SJCRH30 (cell line): Measurements from ENCODE around the gene CSF1R. TPM values are rescaled to one million over a fixed set of nuclear protein-coding genes. Genes with fewer than 3 reads are reported as not detected.

Source experiments
- DNase-seq, 2 experiments: peaks; one replicate each; pipeline ENCODE4 v3.0.0-alpha.2; 2015 to 2020
- H3K27ac ChIP-seq: fragments of 250-450 bp; sonication (Bioruptor Pico); 2 replicates; pipeline ENCODE4 v1.5.1; 2020; ENCODE audit warnings: mild to moderate bottlenecking, moderate library complexity
- H3K27me3 ChIP-seq: fragments of 250-450 bp; sonication (Bioruptor Pico); 2 replicates; pipeline ENCODE4 v1.5.1; 2020; ENCODE audit warnings: mild to moderate bottlenecking, moderate library complexity
- H3K36me3 ChIP-seq: fragments of 250-450 bp; sonication (Bioruptor Pico); 2 replicates; pipeline ENCODE4 v1.5.1; 2020; ENCODE audit warnings: mild to moderate bottlenecking, moderate library complexity
- H3K4me1 ChIP-seq: fragments of 250-450 bp; sonication (Bioruptor Pico); 2 replicates; pipeline ENCODE4 v1.5.1; 2020; ENCODE audit warnings: mild to moderate bottlenecking, moderate library complexity
- H3K4me3 ChIP-seq: fragments of 250-450 bp; sonication (Bioruptor Pico); 2 replicates; pipeline ENCODE4 v1.5.1; 2020; ENCODE audit warnings: mild to moderate bottlenecking, moderate library complexity
- H3K9me3 ChIP-seq: fragments of 250-450 bp; sonication (Bioruptor Pico); replicated peaks from 2 replicates; pipeline ENCODE4 v1.5.1; 2020; ENCODE audit warnings: mild to moderate bottlenecking, moderate library complexity
- total RNA-seq: library from RNA; depleted of rRNA; stranded (reverse); fragments of >200 nt; shearing (Covaris generic); gene quantifications from 2 replicates; pipeline ENCODE4 v1.2.3, GENCODE V29; 2014; rRNA removed

The CSF1R gene
- total RNA-seq, 1 experiment from 2014 or later: 0.06 TPM

DNA sequence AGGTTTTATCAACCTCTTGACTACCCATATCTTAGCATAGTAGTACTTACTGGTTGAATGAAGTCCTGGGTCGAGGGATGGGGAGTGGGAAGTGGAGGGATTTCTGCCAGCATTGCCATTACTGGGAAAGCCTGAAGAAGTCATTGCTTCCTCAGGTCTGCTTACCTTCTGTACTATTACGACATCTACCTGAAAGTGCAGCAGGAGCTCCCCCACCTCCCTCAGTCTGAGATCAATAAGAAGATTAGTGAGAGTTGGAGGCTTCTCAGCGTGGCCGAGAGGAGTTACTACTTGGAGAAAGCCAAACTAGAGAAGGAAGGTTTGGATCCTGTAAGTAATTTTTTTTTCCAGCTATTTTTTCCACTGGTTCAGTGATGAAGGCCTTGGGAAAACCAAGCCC is 80.0 kb downstream of the CSF1R start:
- Histone ChIP-seq H3K27ac (no peak overlapping the region), H3K36me3 (peaks cover 58% of the 10 kb centered on the region), H3K27me3 (no peaks in the 10 kb centered on the region), H3K9me3 (no peaks in the 10 kb centered on the region), H3K4me3 (no peak overlapping the region), H3K4me1 (no peaks in the 10 kb centered on the region)
- no peak for DNase-seq

Other genes starting within 250 kb of the CSF1R start
- 0.28 and 0.47 TPM in 2 replicates for gene PDE6A, start 141.8 kb downstream of the CSF1R start, total RNA-seq
- 51.5 and 52.4 TPM in 2 replicates for gene SLC26A2, start 125.8 kb downstream of the CSF1R start, total RNA-seq
- 3.7 and 3.8 TPM in 2 replicates for gene TIGD6, start 85.9 kb downstream of the CSF1R start, total RNA-seq
- gene HMGXB3, start 85.8 kb downstream of the CSF1R start, total RNA-seq: 26.0 and 28.0 TPM in 2 replicates
- gene PDGFRB, start 69.3 kb upstream of the CSF1R start, total RNA-seq: 4.7 and 7.2 TPM in 2 replicates
- not detected in 2 replicates for gene CDX1, start 80.2 kb upstream of the CSF1R start, total RNA-seq
- not detected in 2 replicates for gene SLC6A7, start 103.5 kb upstream of the CSF1R start, total RNA-seq
- gene CAMK2A, start 203.2 kb upstream of the CSF1R start, total RNA-seq: 0.41 and 0.42 TPM in 2 replicates
- 0.18 and 0.28 TPM in 2 replicates for gene ARSI, start 216.4 kb upstream of the CSF1R start, total RNA-seq